ENCODE data around the gene PDGFD. TPM values are rescaled to one million over a fixed set of nuclear protein-coding genes. Genes with fewer than 3 reads are reported as not detected.

The PDGFD gene
- total RNA-seq, 1 experiment from 2014 or later: 1.7 TPM

- H3K4ac ChIP-seq (ENCODE audit: low read depth, low read length): no peak overlapping the region
These were observed 259.7 kb downstream of the PDGFD start for GRCh38 chr11:103904324-103904667.

More at GRCh38 chr11:103904324-103904667, 259.7 kb downstream of the PDGFD start:
- Histone ChIP-seq H2AK5ac (ENCODE audit: insufficient read length, low read length) (no peak overlapping the region), H3T11ph (ENCODE audit: low read length) (no peak overlapping the region), H4K8ac (replicated peaks; ENCODE audit: insufficient read length, low read depth, low read length) (no peak overlapping the region), H3K9me3 (ENCODE audit: control insufficient read depth, low read depth, low read length) (no peaks in the 10 kb centered on the region), H4K5ac (ENCODE audit: insufficient read length, low read depth, low read length) (no peak overlapping the region), H2AFZ (ENCODE audit: low read length) (no peak overlapping the region), H3K56ac (ENCODE audit: insufficient read length, low read depth, low read length) (no peak overlapping the region), H3K79me1 (ENCODE audit: insufficient read depth, low read depth, low read length, poor library complexity, severe bottlenecking) (no peaks in the 10 kb centered on the region), H2BK5ac (ENCODE audit: insufficient read length, low read length) (no peak overlapping the region), H2BK15ac (ENCODE audit: low read depth, low read length) (no peak overlapping the region), H3K23ac (ENCODE audit: insufficient read length, low read depth, low read length) (no peak overlapping the region), H2BK120ac (ENCODE audit: low read depth, low read length, poor library complexity, severe bottlenecking) (no peak overlapping the region), H3K9ac (ENCODE audit: extremely low read depth, insufficient read length, low read length) (no peak overlapping the region), H3K18ac (ENCODE audit: insufficient read length, low read depth, low read length) (no peak overlapping the region), H4K20me1 (ENCODE audit: control insufficient read depth, insufficient read depth, insufficient read length) (no peaks in the 10 kb centered on the region), H3K4me2 (ENCODE audit: insufficient read depth, insufficient read length, low read length) (no peak overlapping the region), H4K91ac (ENCODE audit: insufficient read length, low read depth, low read length) (no peak overlapping the region), H2BK20ac (ENCODE audit: low read depth, low read length, poor library complexity, severe bottlenecking) (no peak overlapping the region), H3K27ac (ENCODE audit: insufficient read length, low read depth, low read length) (no peak overlapping the region), H3K27me3 (ENCODE audit: insufficient read depth, low read length) (no peaks in the 10 kb centered on the region), H2BK12ac (ENCODE audit: insufficient read length, low read depth, low read length) (no peak overlapping the region), H3K14ac (ENCODE audit: insufficient read depth, low read length) (no peak overlapping the region), H3K79me2 (ENCODE audit: insufficient read depth, low read length) (no peaks in the 10 kb centered on the region), H3K4me1 (ENCODE audit: insufficient read depth, low read length) (no peaks in the 10 kb centered on the region), H3K23me2 (ENCODE audit: insufficient read length, low read depth, low read length, poor library complexity, severe bottlenecking) (no peaks in the 10 kb centered on the region)
- no CpG with 5 or more reads among the region's 3 CpGs for WGBS (ENCODE audit: extremely low coverage, insufficient read length, low lambda C conversion rate)
- Mint-ChIP-seq H3K27ac (no peak overlapping the region), H3K9me3 (no peaks in the 10 kb centered on the region), H3K36me3 (ENCODE audit: insufficient read depth in 1 of 3, low read depth in 3 of 3) (peaks cover 0 to 3% (median 0%) of the 10 kb centered on the region in 3 experiments; a peak in 1 of 7 replicates), H3K4me1 (0 out of 4 replicates have a peak, but pooled peaks cover 0 to 3% of the 10 kb centered on the region in 2 experiments), H3K27me3 (ENCODE audit: low read depth) (no peaks in the 10 kb centered on the region), H3K4me3 (no peak overlapping the region)
- TF ChIP-seq CTCF (conservative IDR thresholded peaks at IDR 0.05): no peak
- DNase-seq: no peak
